ENCODE results near the gene METTL16. TPM values are rescaled to one million over a fixed set of nuclear protein-coding genes. Genes with fewer than 3 reads are reported as not detected.
A peak's percentile ranks its signal among the peaks of the same experiment; 100 is the strongest.

Gene METTL16
- polyA plus RNA-seq, 1 of the 3 experiments (the other 2 are of a cell fraction): 8.1 TPM

DNA sequence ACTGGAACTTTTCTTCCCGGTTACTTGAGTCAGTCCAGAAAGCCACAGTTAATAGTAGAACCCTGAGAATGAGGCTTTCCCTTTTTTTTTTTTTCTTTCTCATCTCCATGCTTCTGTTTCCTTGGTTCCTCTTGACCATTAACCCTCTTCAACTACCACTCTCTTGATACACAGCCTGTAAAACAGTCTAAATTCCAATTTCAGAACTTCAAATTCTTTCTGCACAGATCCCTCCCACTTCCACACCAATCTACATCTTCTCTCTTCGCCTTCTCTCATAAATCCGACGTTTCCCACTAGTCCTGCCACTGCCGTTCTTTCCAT is 588 bp downstream of the METTL16 start:
- Histone ChIP-seq H3K4me3 (ENCODE audit: low read depth in 2 of 2, low read length in 1 of 2) (peak overlapping the region; percentile 73 to 80), H3K9ac (peak overlapping the region; percentile 82), H4K20me1 (ENCODE audit: insufficient read depth) (no peaks in the 10 kb centered on the region), H3K27ac (ENCODE audit: low read depth in 2 of 2, low read length in 1 of 2) (peak overlapping the region; percentile 93 to 97), H3K27me3 (ENCODE audit: insufficient read depth) (no peaks in the 10 kb centered on the region), H3K9me3 (no peaks in the 10 kb centered on the region), H3F3A (replicated peaks; ENCODE audit: insufficient read depth) (peaks cover 16% of the 10 kb centered on the region), H3K4me2 (peak overlapping the region; percentile 93), H3K79me2 (ENCODE audit: insufficient read depth) (peaks cover 40% of the 10 kb centered on the region), H3K36me3 (replicated peaks in 1 of 2; ENCODE audit: control insufficient read depth in 1 of 2, insufficient read depth in 2 of 2, low read length in 1 of 2) (peaks cover 0 to 9% of the 10 kb centered on the region in 2 experiments), H3K9me2 (no peaks in the 10 kb centered on the region), H3K4me1 (ENCODE audit: control insufficient read depth in 1 of 2, insufficient read depth in 2 of 2, low read depth in 1 of 2, low read length in 1 of 2) (peaks cover 5 to 6% of the 10 kb centered on the region in 2 experiments; a peak in 1 of 4 replicates), H2AFZ (ENCODE audit: low read depth) (peak overlapping the region; percentile 26)
- CTCF ChIA-PET: interaction anchor here (1.4 kb wide), 1 partner anchor 275 kb away, joined by 3 read pairs; no protein-coding TSS in a partner anchor
- DNase-seq: no peak
- 2% methylated on average over 5 of the region's 5 CpGs for WGBS (ENCODE audit: low lambda C conversion rate)
- POLR2A ChIA-PET: interaction anchor here (1.0 to 1.3 kb wide), 4 partner anchors 14 to 83 kb away, joined by 3 to 5 read pairs (median 3); no protein-coding TSS in a partner anchor
- TF ChIP-seq SIN3A (IDR thresholded peaks at IDR 0.05; ENCODE audit: borderline replicate concordance, low read depth, low read length) (peak; percentile 31; the same call in 1 of the 2 replicates), JUND (IDR thresholded peaks at IDR 0.05) (no peak)

DNA sequence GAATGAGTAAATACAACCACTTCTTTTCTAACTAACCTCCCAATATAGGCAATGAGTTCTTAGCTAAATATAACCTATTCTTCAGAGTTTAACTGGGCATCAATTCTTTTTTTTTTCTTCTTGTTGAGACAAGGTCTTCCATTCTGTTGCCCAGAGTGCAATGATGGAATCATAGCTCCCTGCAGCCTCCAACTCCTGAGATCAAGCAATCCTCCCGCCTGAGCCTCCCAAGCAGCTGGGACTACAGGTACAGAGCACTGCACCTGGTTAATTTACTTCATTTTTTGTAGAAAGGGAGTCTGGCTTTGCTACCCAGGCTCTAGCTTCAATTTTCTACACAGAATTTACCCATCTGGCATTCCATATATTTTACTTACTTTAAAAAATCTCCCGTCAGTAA is 1.1 kb downstream of the METTL16 start:
- Histone ChIP-seq H3K27me3 (ENCODE audit: insufficient read depth) (no peaks in the 10 kb centered on the region), H3K9me3 (no peaks in the 10 kb centered on the region), H4K20me1 (ENCODE audit: insufficient read depth) (no peaks in the 10 kb centered on the region), H3K36me3 (replicated peaks in 1 of 2; ENCODE audit: control insufficient read depth in 1 of 2, insufficient read depth in 2 of 2, low read length in 1 of 2) (peaks cover 0 to 9% of the 10 kb centered on the region in 2 experiments), H3K9me2 (no peaks in the 10 kb centered on the region), H3K79me2 (ENCODE audit: insufficient read depth) (peaks cover 43% of the 10 kb centered on the region), H3K4me3 (ENCODE audit: low read depth in 2 of 2, low read length in 1 of 2) (peak overlapping the region; percentile 73 to 80), H3K4me2 (peak overlapping the region; percentile 93), H3K9ac (peak overlapping the region; percentile 82), H2AFZ (ENCODE audit: low read depth) (peak overlapping the region; percentile 26; the same call in 1 of the 2 replicates), H3K4me1 (ENCODE audit: control insufficient read depth in 1 of 2, insufficient read depth in 2 of 2, low read depth in 1 of 2, low read length in 1 of 2) (peaks cover 5 to 6% of the 10 kb centered on the region in 2 experiments; a peak in 1 of 4 replicates), H3F3A (replicated peaks; ENCODE audit: insufficient read depth) (peaks cover 16% of the 10 kb centered on the region), H3K27ac (ENCODE audit: low read depth in 2 of 2, low read length in 1 of 2) (peak overlapping the region; percentile 93 to 97)
- no peak for DNase-seq
- TF ChIP-seq EP300 (IDR thresholded peaks at IDR 0.05; ENCODE audit: borderline replicate concordance in 1 of 2, low read depth in 1 of 2, low read length in 1 of 2) (no peak), RFX5 (IDR thresholded peaks at IDR 0.05; ENCODE audit: low read length) (no peak)
- TF ChIP-seq, protein P1, sequence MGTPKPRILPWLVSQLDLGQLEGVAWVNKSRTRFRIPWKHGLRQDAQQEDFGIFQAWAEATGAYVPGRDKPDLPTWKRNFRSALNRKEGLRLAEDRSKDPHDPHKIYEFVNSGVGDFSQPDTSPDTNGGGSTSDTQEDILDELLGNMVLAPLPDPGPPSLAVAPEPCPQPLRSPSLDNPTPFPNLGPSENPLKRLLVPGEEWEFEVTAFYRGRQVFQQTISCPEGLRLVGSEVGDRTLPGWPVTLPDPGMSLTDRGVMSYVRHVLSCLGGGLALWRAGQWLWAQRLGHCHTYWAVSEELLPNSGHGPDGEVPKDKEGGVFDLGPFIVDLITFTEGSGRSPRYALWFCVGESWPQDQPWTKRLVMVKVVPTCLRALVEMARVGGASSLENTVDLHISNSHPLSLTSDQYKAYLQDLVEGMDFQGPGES (IDR thresholded peaks at IDR 0.05; ENCODE audit: low read depth, low read length): no peak
- POLR2A ChIA-PET: interaction anchor here (1.1 kb wide), 1 partner anchor 23 kb away, joined by 3 read pairs; no protein-coding TSS in a partner anchor
- CTCF ChIA-PET: interaction anchor here (1.4 kb wide), 1 partner anchor 276 kb away, joined by 3 read pairs; no protein-coding TSS in a partner anchor
- WGBS (ENCODE audit: low lambda C conversion rate): 24% methylated on average over 2 of the region's 2 CpGs

DNA sequence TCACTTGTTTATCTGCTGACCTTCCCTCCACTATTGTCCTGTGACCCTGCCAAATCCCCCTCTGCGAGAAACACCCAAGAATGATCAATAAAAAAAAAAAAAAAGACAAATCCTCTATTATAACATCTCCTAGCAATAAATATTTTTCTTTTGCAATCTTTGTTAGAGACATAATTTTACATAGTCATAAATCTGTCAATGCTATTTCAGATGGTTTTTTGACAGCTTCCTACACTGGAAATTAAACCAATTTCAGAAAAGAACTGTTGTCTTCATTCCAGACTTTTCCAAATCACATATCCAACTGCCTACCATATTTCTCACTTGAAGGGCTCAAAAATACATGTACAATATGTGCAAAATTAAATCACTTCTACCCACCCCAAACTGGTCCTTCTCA is 3.7 kb downstream of the METTL16 start:
- 90% methylated on average over 1 of the region's 1 CpG for WGBS (ENCODE audit: low lambda C conversion rate)
- Histone ChIP-seq H3K27me3 (ENCODE audit: insufficient read depth) (no peaks in the 10 kb centered on the region), H3K9me2 (no peaks in the 10 kb centered on the region), H3K79me2 (ENCODE audit: insufficient read depth) (peaks cover 65% of the 10 kb centered on the region), H3K4me2 (no peak overlapping the region), H3K27ac (ENCODE audit: low read depth in 2 of 2, low read length in 1 of 2) (no peak overlapping the region), H3K9me3 (no peaks in the 10 kb centered on the region), H3K4me1 (ENCODE audit: control insufficient read depth in 1 of 2, insufficient read depth in 2 of 2, low read depth in 1 of 2, low read length in 1 of 2) (peaks cover 5 to 6% of the 10 kb centered on the region in 2 experiments; a peak in 1 of 4 replicates), H3F3A (replicated peaks; ENCODE audit: insufficient read depth) (peaks cover 21% of the 10 kb centered on the region), H2AFZ (ENCODE audit: low read depth) (no peak overlapping the region), H3K9ac (no peak overlapping the region), H3K4me3 (ENCODE audit: low read depth in 2 of 2, low read length in 1 of 2) (no peak overlapping the region), H4K20me1 (ENCODE audit: insufficient read depth) (no peaks in the 10 kb centered on the region), H3K36me3 (replicated peaks in 1 of 2; ENCODE audit: control insufficient read depth in 1 of 2, insufficient read depth in 2 of 2, low read length in 1 of 2) (peaks cover 0 to 9% of the 10 kb centered on the region in 2 experiments)
- DNase-seq: no peak
- CTCF ChIA-PET: no interaction called here
- POLR2A ChIA-PET: no interaction called here
- no peak for TF ChIP-seq SIN3A (IDR thresholded peaks at IDR 0.05; ENCODE audit: borderline replicate concordance, low read depth, low read length)
- no peak for TF ChIP-seq MEF2A (IDR thresholded peaks at IDR 0.05; ENCODE audit: borderline replicate concordance, low read depth)
- no peak for TF ChIP-seq RAD21 (IDR thresholded peaks at IDR 0.05; ENCODE audit: low read length)
- TF ChIP-seq FOXM1 (IDR thresholded peaks at IDR 0.05; ENCODE audit: low read depth): no peak
- TF ChIP-seq NFIC (IDR thresholded peaks at IDR 0.05; ENCODE audit: borderline replicate concordance): no peak
- TF ChIP-seq EZH2phosphoT487 (IDR thresholded peaks at IDR 0.05; ENCODE audit: borderline replicate concordance, low read depth): no peak
- TF ChIP-seq TEAD4 (IDR thresholded peaks at IDR 0.05; ENCODE audit: borderline replicate concordance, insufficient read depth): no peak
- TF ChIP-seq EP300 (IDR thresholded peaks at IDR 0.05; ENCODE audit: borderline replicate concordance in 1 of 2, low read depth in 1 of 2, low read length in 1 of 2): no peak
- TF ChIP-seq RCOR1 (IDR thresholded peaks at IDR 0.05; ENCODE audit: low read length): no peak
- TF ChIP-seq FOXJ3 (CRISPR knock-in tag; IDR thresholded peaks at IDR 0.05): no peak
- TF ChIP-seq, protein P2, sequence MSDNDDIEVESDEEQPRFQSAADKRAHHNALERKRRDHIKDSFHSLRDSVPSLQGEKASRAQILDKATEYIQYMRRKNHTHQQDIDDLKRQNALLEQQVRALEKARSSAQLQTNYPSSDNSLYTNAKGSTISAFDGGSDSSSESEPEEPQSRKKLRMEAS (IDR thresholded peaks at IDR 0.05; ENCODE audit: low read depth): no peak
- no peak for TF ChIP-seq GATA2 (CRISPR knock-in tag; IDR thresholded peaks at IDR 0.05)
- TF ChIP-seq, protein P3, sequence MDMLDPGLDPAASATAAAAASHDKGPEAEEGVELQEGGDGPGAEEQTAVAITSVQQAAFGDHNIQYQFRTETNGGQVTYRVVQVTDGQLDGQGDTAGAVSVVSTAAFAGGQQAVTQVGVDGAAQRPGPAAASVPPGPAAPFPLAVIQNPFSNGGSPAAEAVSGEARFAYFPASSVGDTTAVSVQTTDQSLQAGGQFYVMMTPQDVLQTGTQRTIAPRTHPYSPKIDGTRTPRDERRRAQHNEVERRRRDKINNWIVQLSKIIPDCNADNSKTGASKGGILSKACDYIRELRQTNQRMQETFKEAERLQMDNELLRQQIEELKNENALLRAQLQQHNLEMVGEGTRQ (IDR thresholded peaks at IDR 0.05; ENCODE audit: borderline replicate concordance, low read depth, low read length): no peak
- TF ChIP-seq NRF1 (IDR thresholded peaks at IDR 0.05; ENCODE audit: low read depth, low read length): no peak

Data from SK-N-SH (cell line).